Endothelial cell (in vitro differentiated cells): ENCODE results near the gene P3H3. TPM values are rescaled to one million over a fixed set of nuclear protein-coding genes. Genes with fewer than 3 reads are reported as not detected.

Experiments used
- DNase-seq: peaks from one replicate; pipeline ENCODE4 v3.0.0; 2021; ENCODE audit warnings: low spot score
- H3K27ac Mint-ChIP-seq: one replicate; pipeline ENCODE4 v1.8.0; 2021; ENCODE audit warnings: mixed read lengths, inconsistent platforms; ENCODE audit not compliant: unreplicated experiment
- H3K27me3 Mint-ChIP-seq: one replicate; pipeline ENCODE4 v1.8.0; 2021; ENCODE audit warnings: mild to moderate bottlenecking, moderate library complexity, mixed read lengths, inconsistent platforms; ENCODE audit not compliant: unreplicated experiment
- H3K36me3 Mint-ChIP-seq: one replicate; pipeline ENCODE4 v1.8.0; 2021; ENCODE audit warnings: mild to moderate bottlenecking, low read depth, mixed read lengths, inconsistent platforms; ENCODE audit not compliant: unreplicated experiment
- H3K4me1 Mint-ChIP-seq: one replicate; pipeline ENCODE4 v1.8.0; 2021; ENCODE audit warnings: mild to moderate bottlenecking, mixed read lengths, inconsistent platforms; ENCODE audit not compliant: unreplicated experiment
- H3K4me3 Mint-ChIP-seq: one replicate; pipeline ENCODE4 v1.8.0; 2021; ENCODE audit warnings: mild to moderate bottlenecking, mixed read lengths, inconsistent platforms; ENCODE audit not compliant: unreplicated experiment
- H3K9me3 Mint-ChIP-seq: one replicate; pipeline ENCODE4 v1.8.0; 2021; ENCODE audit warnings: mixed read lengths, inconsistent platforms; ENCODE audit not compliant: unreplicated experiment
- total RNA-seq: library from RNA; stranded (reverse); fragmentation: NEBNext Ultra II Directional; extraction: Animal tissue kit (Norgen Biotek cat#: 25700); gene quantifications from one replicate; pipeline ENCODE4 v1.2.1, GENCODE V29; 2021; ENCODE audit not compliant: unreplicated experiment
- TF ChIP-seq, protein P1 (sequence below): fragments of 200-600 bp; sonication (generic); IDR thresholded peaks from one replicate; pipeline ENCODE4 v1.5.0; 2021; ENCODE audit warnings: antibody characterized with exemption; ENCODE audit not compliant: unreplicated experiment

The P3H3 gene
- total RNA-seq, 1 donor from 2014 or later = 48.8 TPM

DNA sequence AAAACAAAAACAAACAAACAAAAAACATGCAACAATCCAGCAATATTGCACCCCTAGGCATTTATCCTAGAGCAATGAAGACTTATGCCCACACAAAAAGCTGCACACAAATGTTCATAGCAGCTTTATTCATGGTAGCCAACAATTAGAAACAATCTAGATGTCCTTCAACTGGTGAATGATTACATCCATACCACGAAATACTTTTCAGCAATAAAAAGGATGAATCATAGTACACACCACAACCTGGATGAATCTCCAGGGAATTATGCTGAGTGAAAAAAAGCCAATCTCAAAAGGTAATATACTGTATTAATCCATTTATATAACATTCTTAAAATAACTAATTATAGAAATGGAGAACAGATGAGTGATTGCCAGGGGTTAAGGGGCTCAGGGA is 21.0 kb upstream of the P3H3 start:
- Mint-ChIP-seq H3K9me3 (no peaks in the 10 kb centered on the region), H3K4me1 (peaks cover 19% of the 10 kb centered on the region), H3K27me3 (peaks cover 1% of the 10 kb centered on the region), H3K27ac (no peak overlapping the region), H3K36me3 (peaks cover 6% of the 10 kb centered on the region), H3K4me3 (no peak overlapping the region)
- DNase-seq = no peak
- TF ChIP-seq, protein P1, sequence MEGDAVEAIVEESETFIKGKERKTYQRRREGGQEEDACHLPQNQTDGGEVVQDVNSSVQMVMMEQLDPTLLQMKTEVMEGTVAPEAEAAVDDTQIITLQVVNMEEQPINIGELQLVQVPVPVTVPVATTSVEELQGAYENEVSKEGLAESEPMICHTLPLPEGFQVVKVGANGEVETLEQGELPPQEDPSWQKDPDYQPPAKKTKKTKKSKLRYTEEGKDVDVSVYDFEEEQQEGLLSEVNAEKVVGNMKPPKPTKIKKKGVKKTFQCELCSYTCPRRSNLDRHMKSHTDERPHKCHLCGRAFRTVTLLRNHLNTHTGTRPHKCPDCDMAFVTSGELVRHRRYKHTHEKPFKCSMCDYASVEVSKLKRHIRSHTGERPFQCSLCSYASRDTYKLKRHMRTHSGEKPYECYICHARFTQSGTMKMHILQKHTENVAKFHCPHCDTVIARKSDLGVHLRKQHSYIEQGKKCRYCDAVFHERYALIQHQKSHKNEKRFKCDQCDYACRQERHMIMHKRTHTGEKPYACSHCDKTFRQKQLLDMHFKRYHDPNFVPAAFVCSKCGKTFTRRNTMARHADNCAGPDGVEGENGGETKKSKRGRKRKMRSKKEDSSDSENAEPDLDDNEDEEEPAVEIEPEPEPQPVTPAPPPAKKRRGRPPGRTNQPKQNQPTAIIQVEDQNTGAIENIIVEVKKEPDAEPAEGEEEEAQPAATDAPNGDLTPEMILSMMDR = no peak

DNA sequence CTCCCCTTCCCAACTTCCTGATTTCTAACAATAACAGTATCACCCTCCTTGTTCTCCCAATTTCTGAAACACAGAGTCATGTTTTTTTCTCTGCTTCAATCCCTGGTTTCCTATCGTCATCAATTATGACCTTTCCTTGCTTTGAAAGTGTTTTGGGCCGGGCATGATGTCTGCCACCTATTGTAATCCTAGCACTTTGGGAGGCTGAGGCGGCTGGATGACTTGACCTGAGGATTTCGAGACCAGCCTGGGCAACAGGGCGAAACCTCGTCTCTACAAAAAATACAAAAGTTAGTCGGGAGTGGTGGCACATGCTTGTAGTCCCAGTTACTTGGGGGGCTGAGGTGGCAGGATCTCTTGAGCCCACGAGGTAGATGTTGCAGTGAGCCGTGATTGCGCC is 19.2 kb upstream of the P3H3 start:
- H3K4me1 Mint-ChIP-seq = peaks cover 19% of the 10 kb centered on the region
- no peak for DNase-seq

DNA sequence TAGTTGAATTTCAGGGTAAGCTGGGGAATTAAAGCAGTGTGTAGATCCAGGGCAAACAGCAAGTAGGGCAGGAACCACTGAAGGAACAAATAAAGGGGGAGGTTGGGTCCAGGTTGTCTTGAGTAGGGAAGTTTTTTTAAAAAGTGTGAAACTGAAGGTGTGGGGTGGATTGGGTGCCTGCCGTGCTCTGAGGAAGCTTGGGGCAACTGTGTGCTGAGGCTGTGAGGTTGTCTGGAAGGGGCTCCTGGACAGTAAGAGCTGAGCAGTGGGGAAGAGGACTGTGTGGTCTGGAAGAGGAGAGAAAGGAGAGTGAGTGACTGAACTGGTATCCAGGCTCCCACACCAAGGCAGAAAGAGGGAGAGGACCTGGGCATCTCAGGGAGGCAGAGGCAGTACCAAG is 17.4 kb upstream of the P3H3 start:
- peaks cover 23% of the 10 kb centered on the region for H3K4me1 Mint-ChIP-seq
- no peak for DNase-seq
- H3K27me3 Mint-ChIP-seq = peaks cover 5% of the 10 kb centered on the region
- no peak overlapping the region for H3K27ac Mint-ChIP-seq
- TF ChIP-seq, protein P1 = no peak
- H3K9me3 Mint-ChIP-seq = no peaks in the 10 kb centered on the region
- peaks cover 8% of the 10 kb centered on the region for H3K36me3 Mint-ChIP-seq
- H3K4me3 Mint-ChIP-seq = no peak overlapping the region

More for the DNA sequence above, 19.2 kb upstream of the P3H3 start:
- H3K4me3 Mint-ChIP-seq = no peak overlapping the region
- H3K27ac Mint-ChIP-seq = peak overlapping the region; percentile 88
- no peaks in the 10 kb centered on the region for H3K9me3 Mint-ChIP-seq
- peaks cover 6% of the 10 kb centered on the region for H3K36me3 Mint-ChIP-seq
- TF ChIP-seq, protein P1 = no peak
- H3K27me3 Mint-ChIP-seq = peaks cover 2% of the 10 kb centered on the region

DNA sequence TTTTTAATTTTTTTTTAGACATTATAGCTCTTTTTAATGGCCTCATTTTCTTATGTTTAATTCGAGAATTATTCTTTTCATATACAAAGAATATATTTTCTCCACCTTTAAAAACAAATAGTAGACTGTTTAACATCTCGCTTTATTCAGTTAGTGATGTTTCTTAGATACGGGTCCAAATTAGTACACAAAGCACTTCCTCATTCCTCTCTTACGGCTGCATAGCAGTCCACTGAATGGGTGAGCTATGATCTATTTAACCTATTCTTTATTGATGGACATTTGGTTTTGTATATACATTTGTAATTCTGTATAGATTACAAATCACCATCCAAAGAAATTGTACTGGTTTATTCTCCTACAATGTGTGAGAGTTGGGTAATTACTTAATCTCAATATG is 14.8 kb upstream of the P3H3 start:
- TF ChIP-seq, protein P1 = no peak
- no peak for DNase-seq
- Mint-ChIP-seq H3K4me1 (peaks cover 41% of the 10 kb centered on the region), H3K27ac (no peak overlapping the region), H3K27me3 (peaks cover 16% of the 10 kb centered on the region), H3K36me3 (peaks cover 16% of the 10 kb centered on the region), H3K9me3 (no peaks in the 10 kb centered on the region), H3K4me3 (no peak overlapping the region)

DNA sequence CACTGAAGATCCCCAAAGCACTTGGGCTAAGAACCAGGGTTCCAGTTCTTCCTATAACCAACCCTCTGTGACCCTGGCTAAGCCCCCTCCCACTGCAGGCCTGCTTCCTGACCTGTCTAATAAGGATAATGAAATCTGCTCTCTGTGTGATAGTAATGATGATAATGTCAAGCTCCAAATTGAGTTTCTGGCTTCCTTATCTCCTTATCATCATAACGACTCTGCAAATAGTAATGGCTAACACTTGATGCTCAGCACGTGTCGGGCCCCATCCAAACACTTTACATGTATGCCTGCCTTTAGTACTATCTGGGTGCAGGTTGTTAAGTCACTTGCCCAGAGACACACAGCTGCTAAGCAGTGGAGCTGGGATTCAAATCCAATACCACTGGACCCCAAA is 11.6 kb upstream of the P3H3 start:
- no peak for DNase-seq
- Mint-ChIP-seq H3K4me3 (no peak overlapping the region), H3K27me3 (peaks cover 25% of the 10 kb centered on the region), H3K36me3 (peaks cover 18% of the 10 kb centered on the region), H3K27ac (no peak overlapping the region), H3K4me1 (peaks cover 50% of the 10 kb centered on the region), H3K9me3 (no peaks in the 10 kb centered on the region)
- TF ChIP-seq, protein P1 = no peak
